Posterior cingulate gyrus (tissue), 11 donors: ENCODE data around the gene PDK3.
A peak's percentile ranks its signal among the peaks of the same experiment; 100 is the strongest.

Experiments used
- DNase-seq, 10 donors: peaks; one replicate each; pipeline versions ENCODE4 v3.0.0 to v3.0.0-alpha.2; 2020 to 2021; ENCODE audit warnings: mixed read lengths in 3 of 10
- intact Hi-C: fragments of 100-400 bp; cut with DNase I; formaldehyde crosslinking; loops from one replicate; pipeline ENCODE4 v1.15.1; 2023

The PDK3 gene

GRCh38 chrX:24542756-24543155 lies 77.7 kb downstream of the PDK3 start:
- intact Hi-C loops, result no loop called here
- DNase-seq, result no peak

- DNase-seq, result no peak
Measured at GRCh38 chrX:24547961-24548360, 82.9 kb downstream of the PDK3 start.

GRCh38 chrX:24550166-24550565 lies 85.1 kb downstream of the PDK3 start:
- intact Hi-C loops, result no loop called here
- DNase-seq, result no peak

More at GRCh38 chrX:24547961-24548360, 82.9 kb downstream of the PDK3 start:
- intact Hi-C loops, result no loop called here

- no peak for DNase-seq
- intact Hi-C loops, result no loop called here
Measured at GRCh38 chrX:24553011-24553410, 87.9 kb downstream of the PDK3 start.

GRCh38 chrX:24561121-24561520 lies 96.0 kb downstream of the PDK3 start:
- intact Hi-C loops, result no loop called here
- DNase-seq, result no peak

- DNase-seq, result peak in 3 of 10 donors; percentile 6 to 86 (median 14)
- intact Hi-C loops, result no loop called here
Measured at GRCh38 chrX:24563291-24564010, 98.4 kb downstream of the PDK3 start.

GRCh38 chrX:24566240-24566639 lies 101.2 kb downstream of the PDK3 start:
- intact Hi-C loops, result no loop called here
- no peak for DNase-seq

- intact Hi-C loops, result no loop called here
- DNase-seq, result no peak
Measured at GRCh38 chrX:24567169-24567568, 102.1 kb downstream of the PDK3 start.

- no peak for DNase-seq
- intact Hi-C loops, result no loop called here
Measured at GRCh38 chrX:24574743-24575142, 109.7 kb downstream of the PDK3 start.

GRCh38 chrX:24575496-24575895 lies 110.4 kb downstream of the PDK3 start:
- intact Hi-C loops, result no loop called here
- DNase-seq, result no peak

GRCh38 chrX:24577091-24577490 lies 112.0 kb downstream of the PDK3 start:
- intact Hi-C loops, result no loop called here
- no peak for DNase-seq
